ENCODE results near the gene NRP1. TPM values are rescaled to one million over a fixed set of nuclear protein-coding genes. Genes with fewer than 3 reads are reported as not detected.

The NRP1 gene
- total RNA-seq, 1 donor from 2014 or later, result 175 TPM

DNA sequence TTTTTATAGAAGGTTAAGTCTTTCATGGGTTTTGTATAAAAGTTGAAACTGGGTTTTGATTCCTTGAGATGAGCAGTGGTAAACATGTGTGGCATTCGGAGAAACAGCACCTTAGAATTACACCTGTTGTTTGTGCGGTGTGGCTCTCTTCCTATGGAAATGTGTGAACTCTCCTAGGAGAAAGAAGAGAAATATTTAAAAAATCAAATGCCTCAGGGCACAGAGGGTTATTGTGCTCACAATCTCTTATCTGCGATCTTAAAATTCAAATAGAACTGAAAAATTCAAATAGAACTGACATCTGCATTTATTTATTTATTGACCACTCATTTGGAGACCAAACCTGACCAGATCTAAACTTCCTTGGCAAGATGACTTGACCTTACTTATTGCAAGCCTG lies 18.1 kb upstream of the NRP1 start:
- ATAC-seq (no peak), DNase-seq (no peak)
- intact Hi-C loops (cut with micrococcal nuclease), result no loop called here

DNA sequence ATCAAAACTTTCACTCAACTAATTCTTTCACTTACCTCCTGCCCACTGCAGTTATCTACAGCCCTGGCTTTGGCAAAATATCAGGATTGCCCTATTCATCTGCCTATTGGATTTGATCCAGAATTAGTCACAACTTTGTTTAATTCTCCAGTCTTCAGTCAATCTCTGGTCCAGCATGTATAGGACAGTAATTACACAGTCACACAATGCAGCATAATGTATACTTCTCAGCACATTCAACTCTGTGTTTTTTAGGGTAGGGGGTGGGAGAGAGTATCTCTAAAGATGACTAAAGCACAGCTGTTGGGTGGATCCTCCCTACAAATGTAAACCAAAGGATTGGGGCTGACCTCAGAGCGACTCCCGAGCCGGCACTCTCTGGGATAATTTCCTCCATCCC lies 17.7 kb upstream of the NRP1 start:
- DNase-seq, result no peak
- intact Hi-C loops (cut with micrococcal nuclease), result no loop called here
- ATAC-seq, result no peak

DNA sequence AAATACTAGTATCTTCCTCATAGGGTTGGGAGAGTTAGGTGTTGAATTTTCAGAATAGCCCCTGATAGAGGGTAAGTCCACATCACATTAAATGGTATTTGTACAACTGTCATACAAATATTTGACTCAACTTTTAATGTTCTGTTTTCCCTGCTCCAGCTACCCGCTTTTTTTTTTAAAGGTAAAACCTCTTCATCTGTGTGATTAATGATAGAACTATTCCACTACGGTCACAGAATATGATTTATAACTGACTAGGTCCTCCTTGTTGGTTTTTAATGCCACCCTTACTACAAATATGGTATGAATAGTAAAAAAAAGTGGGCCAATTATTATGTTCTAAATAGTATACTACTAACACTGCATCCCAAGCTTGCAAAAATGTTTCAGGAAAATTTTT lies 15.6 kb upstream of the NRP1 start:
- intact Hi-C loops (cut with micrococcal nuclease), result no loop called here

DNA sequence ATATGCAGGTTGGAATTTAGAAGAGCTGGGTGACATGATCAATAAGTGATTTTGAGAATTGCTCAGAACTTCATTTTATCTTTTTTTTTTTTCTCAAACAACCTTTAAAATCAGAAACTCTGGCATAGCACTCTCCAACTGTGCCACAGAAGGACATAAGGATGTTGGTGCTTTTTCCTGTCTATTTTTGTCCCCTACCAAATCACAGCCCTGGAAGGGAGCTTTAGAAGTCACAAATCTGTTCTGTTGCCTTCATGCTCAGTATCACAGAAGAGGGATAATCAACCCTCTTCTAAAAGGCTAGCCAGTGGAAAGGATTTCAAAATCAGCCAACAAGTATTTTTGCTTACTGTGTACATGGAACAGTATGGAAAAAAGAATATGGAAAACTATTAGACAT lies 14.8 kb upstream of the NRP1 start:
- ATAC-seq (peak; percentile 79), DNase-seq (no peak)
- intact Hi-C loops (cut with micrococcal nuclease), result no loop called here

More for the DNA sequence above, 15.6 kb upstream of the NRP1 start:
- no peak for ATAC-seq
- DNase-seq, result no peak

DNA sequence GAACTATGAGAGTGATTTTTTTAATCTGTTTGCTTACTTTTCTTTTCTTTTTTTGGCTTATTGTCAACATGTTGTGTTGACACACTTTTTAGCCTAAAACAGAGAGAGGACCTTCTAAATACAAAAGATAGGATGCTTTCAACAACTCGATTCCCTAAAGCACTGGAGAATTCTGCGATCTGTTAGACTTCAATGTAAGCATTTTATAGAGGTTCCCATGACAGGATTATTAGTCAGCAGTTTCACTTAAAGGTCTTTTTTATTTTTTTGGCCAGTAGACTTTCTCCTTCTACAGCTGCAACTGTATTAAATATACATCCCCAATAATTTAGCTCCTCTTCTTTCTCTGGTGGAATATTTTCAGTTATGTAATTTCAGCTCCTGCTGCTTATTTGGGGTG lies 12.7 kb upstream of the NRP1 start:
- ATAC-seq, result no peak
- intact Hi-C loops (cut with micrococcal nuclease), result no loop called here
- DNase-seq, result no peak

DNA sequence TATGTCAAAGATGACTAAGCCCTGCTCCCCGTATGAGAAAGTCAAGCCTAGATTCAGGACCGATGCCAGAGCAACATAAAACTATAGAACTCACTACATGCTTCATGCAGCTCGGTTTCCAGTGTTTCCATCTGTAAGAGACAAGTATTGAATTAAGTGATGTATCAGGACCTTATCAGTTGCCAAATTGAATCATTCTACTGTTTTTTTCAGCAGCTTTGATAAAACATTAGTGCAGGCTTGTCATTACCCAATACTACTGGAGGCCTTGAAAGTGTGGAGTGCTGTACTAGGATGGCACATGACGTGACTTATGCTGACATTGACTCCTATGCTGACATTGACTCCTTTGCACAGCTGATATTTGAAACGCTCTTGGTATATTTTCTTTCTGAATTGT lies 10.8 kb upstream of the NRP1 start:
- DNase-seq, result no peak
- ATAC-seq, result no peak
- intact Hi-C loops (cut with micrococcal nuclease), result no loop called here

DNA sequence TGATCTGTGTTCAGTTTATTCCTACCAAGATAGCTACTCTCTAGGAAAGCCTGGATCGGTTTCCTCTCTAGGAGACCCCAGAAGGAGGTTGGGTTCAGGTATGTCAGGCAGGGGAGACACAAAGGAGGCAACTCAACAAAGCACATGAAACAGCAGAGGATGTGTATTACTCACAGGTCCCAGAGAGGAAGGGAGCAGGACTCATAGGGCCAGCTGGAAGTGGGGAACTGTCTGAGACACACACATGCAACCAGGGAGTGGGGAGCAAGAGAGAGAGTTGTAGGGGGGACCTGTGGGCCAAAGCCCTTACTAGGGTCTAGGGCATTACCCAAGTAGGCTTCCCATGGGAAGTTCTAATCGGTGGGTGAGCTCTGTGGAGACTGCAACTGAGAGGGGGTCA lies 10.2 kb upstream of the NRP1 start:
- ATAC-seq (no peak), DNase-seq (no peak)
- intact Hi-C loops (cut with micrococcal nuclease), result no loop called here

DNA sequence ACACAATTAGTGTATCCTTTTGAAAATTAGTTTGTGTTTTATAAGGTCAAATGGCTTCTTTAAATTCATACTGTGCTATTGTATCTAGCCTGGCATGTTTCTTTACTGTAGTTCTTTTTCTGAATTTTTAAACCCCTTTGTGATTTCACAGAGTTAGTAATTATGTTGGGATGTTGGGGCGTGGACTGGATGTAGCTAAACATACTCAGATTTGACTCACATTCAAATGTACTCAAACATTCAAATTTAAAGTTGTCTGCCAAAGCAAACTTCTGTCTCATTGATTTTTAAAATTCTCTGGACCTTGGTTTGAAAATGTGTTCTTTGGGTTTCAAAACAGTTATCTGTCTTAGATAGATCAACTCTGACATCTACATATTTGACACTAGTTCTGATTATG lies 7.2 kb upstream of the NRP1 start:
- intact Hi-C loops (cut with micrococcal nuclease), result no loop called here
- no peak for DNase-seq
- no peak for ATAC-seq

DNA sequence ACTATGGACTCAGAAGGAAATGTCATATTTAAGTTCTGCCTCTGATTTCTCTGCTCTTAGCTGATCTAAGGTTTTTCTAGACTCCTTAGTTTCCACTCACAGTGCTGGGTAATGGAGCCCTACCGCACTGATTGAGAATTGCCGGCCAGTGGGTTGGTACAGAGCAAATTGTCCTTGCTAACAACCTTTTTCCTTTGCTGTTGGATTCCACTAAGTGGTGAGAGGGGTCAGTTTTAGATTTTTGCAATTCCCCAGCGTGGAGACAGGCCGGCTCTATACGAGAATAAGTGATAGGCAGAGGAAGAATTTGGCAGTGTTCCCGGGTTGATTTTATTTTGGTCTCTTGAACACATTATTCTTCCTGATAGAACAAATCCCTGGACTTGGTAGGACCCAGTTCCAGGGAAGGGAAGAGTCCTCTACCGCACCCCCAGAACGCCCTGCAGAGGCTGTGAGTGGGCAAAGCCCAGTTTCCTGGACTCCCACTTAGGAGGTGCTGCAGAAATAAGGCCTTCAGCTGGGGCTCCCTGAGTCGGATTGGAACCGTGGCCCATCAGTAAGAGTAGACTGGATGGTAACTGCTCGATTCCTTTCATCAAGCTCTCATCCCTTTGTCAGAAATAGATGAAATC lies 3.0 kb upstream of the NRP1 start:
- intact Hi-C loops (cut with micrococcal nuclease), result no loop called here
- peak; percentile 40 for DNase-seq
- ATAC-seq, result peak; percentile 7

DNA sequence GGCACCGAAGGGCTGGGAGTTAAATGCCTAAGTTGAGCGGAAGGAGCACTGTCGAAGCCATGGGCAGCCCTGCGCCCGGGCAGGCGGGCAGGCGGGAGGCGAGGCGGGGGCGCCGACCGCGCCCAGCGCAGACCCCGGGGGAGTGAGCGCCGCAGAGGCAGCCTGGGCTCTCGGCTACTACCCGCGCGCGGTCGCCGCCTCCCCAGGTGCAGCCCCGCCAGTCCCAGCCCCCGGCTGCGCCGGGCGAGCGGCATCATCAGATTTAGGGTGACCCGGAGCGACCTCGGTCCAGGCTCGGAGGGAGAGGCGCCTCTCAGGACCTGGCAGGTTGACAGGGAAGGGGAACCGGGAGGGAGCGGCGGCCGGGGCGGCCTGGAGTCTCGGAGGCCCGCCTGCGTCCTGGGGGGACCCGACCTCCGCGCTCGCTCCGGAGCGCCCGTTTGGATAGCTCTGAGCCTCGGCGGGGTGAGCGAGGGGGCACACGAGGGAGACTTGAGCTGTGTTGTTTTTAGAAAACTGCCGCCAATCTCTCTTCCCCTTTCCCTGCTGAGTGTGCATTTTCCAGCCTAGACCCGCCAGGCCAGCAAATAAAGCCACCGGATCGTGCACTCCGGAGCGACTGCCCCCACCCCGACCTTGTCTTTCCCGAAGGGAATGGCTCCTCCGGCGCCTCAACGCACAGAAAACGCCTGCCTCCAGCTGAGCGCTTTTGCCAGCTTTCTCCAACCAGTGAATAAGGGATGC lies 2.3 kb upstream of the NRP1 start:
- ATAC-seq, result peak; percentile 38
- peak; percentile 85 for DNase-seq
- intact Hi-C loops (cut with micrococcal nuclease), result no loop called here

DNA sequence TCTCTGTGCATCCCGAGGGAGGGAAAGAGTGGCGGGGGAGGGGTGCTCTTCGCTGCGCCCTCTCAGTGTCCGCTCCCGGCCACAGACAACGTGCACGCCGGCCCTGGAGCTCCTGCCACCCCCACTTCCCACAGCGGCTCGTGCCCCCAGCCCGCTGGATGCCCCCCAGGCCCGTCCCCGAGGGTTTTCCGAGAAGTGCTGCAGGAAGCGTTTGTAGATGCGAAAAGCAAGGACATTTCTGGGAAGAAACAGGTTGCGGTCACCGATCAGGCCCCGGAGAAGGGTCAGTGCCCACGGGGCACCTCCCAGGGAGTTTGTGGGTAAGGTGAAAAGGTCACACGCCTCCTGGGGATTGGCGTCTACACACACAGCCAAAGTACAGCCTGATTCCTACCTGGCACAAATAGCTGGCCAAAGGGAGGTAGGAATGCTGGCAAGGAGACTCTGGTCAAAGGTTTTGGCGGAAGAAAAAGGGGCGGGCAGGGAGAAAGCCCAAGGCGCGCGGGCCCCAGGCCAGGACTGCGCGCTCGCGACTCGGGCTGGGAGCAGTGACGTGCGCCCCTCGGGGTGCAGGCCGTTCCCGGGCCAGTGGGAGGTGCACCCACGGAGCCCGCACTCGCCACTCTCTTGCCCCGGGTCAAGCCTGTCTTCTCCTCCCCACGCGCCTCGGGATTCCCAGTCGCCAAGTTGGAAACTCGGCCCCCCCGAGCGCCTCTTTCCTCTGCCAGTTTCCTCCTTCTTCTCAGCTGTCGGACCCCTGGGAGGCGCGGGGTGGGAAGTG lies 1.5 kb upstream of the NRP1 start:
- ATAC-seq, result peak; percentile 62
- intact Hi-C loops (cut with micrococcal nuclease), result no loop called here
- DNase-seq, result peak; percentile 88

DNA sequence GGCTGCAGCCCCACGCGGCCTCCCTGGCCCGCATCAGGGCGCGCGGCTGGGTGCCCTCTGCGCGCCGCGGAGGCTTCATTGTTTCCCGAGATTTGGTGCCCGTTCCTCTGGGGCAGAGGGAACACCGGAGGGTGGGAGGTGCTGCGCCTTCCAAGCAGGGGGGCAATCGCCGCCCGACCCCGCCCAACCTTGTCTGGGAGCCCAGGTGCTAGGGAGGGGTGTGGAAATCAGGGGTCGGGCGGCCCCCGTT lies 1.0 kb upstream of the NRP1 start:
- intact Hi-C loops (cut with micrococcal nuclease), result no loop called here
- DNase-seq (peak; percentile 68), ATAC-seq (peak; percentile 25)

DNA sequence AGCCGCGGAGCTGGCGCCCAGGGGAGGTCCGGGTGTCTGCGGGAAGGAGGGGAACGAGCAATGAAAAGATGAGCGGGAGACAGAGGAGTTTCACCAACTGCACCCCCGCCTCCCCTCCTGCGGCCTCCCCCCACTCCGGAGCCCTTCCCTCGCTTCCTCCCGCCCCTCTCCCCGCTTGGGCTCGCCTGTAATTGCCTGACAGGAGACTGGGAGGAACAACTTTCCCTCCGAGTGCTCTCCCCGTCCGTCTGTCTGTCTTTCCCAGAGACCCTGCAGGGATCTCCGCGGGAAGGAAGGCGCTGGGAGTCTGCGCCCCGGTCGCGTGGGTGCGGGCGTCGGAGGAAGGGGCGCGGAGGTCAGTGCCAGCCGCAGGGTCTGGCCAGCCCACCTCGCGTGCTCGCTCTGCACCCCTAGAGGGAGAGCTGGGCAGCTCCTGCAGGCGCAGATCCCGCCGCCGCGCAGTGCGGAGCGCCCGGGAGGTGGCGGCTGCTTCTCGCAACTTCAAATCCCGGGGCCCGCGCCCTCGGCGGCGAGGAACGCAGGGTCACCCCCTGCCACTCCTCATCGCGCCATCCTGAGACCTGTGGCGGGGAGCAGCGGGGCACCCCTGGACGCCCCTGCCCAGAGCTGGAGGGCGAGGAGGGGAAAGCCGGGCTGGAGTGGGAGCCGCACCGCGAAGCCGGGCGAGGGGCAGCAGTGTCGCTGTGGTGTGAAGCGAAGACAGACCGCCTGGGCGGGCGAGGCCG lies 511 bp upstream of the NRP1 start:
- DNase-seq (peak; percentile 88), ATAC-seq (peak; percentile 71)
- intact Hi-C loops (cut with micrococcal nuclease), result no loop called here

DNA sequence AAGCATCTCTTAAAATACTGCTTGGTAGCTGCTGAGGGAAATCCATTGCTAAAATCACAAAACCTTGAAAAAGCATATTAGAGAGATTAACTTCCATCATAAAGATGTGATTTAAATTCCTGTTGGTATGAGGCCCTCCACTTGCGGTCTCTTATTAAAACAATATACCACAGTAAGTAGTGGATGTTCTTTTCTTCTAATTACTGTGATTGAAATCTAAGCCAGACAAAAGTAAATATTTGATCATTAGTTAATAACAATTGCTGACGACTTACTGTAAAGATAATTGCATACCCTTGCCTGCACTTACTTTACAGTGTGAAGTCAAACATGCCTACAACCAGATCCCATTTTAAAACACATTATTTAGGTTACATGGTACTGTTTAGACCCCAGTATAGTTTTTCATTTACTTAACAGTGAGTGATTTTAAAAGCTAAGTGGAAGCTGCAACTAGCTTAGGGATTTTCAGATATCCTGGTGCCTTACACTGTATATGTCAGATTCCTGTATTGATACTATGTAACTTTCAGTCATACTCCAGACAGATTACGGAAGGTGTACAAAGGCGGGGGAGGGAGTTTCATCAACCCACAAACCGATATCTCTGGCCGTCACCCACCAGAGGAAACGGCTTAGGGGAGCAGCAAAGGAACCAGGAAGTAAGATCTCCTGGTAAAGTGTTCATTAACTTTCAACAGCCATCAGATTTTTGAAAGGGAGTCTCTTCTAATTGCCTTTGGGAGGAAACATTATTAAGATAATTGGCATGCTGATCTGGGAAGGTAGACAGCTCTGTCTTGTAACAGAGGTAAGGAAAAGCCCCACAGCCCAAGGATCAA lies 986 bp downstream of the NRP1 start:
- ATAC-seq (no peak), DNase-seq (no peak)
- intact Hi-C loops (cut with micrococcal nuclease), result no loop called here

DNA sequence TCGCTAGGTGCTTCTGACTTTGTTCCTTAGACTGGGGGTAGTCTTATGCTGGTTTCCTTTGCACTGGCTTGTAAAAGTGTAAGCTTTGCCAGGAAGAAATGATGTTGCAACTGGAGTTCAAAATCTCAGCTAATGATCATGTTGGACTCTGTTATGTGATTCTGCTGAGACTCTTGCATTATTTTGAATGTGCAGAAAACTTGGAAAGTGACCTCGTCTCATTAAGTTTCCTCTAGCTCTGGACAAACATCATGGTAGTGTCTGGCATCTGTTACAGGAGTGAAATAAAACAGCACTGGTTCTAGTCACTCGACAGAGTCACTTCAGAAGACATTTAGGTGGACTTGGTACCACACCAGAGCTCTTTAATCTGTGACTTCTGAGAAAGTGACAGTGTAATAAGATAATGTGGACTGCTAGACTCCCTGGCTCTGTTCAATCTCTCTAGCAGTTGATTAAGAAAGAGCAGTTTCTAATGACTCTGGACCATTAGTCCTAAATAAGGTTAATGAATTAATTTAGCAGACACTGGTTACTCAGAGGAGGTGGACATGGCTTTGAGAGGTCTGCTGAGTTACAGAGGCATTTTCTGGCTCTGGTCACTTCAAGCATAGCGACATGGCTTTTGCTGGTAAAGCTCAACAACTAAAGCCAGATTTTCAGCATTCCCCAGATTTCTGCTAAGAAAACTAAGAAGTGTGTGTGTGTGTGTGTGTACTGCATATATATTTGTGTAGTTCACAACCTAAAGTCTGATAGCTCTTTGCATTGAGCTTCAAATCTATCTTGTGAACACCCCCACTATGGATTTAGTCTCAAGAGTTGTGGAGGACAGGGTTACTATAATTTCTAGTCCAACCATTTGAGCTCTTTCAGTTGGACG lies 2.0 kb downstream of the NRP1 start:
- peak; percentile 5 for ATAC-seq
- intact Hi-C loops (cut with micrococcal nuclease), result no loop called here
- DNase-seq, result no peak

DNA sequence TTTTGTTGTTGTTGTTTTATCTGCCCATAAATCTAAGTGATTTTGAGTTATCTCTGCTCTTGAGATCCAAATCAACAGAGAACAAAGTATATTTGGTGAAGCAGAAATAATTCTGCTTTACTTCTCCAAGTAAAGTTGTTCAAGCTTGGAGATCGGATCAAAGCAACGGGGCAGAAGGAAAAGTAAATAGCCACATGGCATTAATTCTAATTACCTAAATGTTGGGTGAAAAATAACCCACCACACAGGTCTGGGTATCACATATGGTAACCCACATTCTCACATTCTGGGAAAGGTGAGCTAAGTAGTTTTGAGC lies 3.1 kb downstream of the NRP1 start:
- intact Hi-C loops (cut with micrococcal nuclease), result no loop called here
- DNase-seq (no peak), ATAC-seq (no peak)

DNA sequence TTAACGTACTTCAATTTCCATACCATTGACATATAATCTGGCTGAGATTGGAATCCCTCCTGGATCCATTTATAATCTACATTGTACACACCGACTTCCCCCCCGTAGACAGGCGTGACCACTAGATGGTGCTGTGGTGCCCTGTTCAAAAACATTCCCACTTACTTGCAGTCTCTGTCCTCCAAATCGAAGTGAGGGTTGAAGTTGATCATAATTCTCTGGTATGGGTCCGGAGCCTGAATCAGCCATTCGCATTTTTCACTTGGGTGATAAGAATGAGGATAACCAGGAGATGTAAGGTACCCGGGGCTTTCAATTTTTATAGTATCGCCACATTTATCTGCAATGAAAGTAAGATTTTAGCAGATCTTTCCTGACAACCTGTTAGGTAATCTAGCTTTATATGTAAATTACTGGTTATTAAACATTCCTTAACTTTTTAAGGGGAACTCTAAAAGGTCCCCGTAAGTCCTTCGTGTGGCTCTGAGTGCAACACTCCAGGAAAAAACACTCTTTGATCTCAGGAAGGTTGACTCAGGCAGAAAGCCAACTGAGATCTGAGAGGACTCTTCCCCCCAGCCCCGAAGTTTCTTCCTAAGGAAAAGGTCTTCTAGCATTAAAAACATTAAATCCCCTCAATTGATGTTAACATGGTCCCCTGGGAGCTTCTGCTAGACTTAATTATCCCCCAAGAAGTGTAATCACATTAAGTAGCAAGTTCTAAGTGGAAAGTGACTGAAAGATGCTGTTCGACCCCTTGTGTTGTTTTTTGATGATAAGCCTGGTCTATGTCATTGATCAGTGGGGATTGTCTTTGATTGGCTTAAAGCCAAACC lies 3.7 kb downstream of the NRP1 start:
- DNase-seq (peak; percentile 86), ATAC-seq (peak; percentile 9)
- intact Hi-C loops (cut with micrococcal nuclease), result no loop called here

All from left ventricle myocardium superior (tissue), 1 donor.